GM19043 (cell line): Measurements from ENCODE around the gene GUCA2A.

ENCODE experiments used
- ATAC-seq: cut with Tn5 transposase; IDR thresholded peaks from one replicate; pipeline ENCODE4 v1.9.1; 2021; ENCODE audit warnings: low read depth; ENCODE audit not compliant: unreplicated experiment

GUCA2A gene

DNA sequence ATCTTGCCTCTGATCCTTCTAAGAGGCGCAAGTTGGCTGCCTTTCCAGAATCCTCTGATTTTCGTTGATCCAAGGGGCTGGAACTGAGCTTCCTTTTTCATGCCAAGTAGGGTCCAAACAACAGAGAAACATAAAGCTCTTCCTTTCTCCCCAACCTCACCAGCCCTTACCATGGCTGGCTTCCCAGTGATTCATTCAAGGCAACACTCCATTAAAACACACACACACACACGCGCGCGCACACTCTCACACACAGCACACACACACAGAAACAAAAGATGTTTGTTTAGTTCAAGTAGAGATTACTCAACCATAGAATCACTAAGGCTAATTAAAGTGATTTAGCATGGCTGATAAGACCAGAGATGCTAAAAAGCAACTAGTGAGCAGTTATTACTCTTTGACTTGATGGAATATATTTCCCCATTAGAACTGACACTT lies 13.0 kb upstream of the GUCA2A start:
- no peak for ATAC-seq

DNA sequence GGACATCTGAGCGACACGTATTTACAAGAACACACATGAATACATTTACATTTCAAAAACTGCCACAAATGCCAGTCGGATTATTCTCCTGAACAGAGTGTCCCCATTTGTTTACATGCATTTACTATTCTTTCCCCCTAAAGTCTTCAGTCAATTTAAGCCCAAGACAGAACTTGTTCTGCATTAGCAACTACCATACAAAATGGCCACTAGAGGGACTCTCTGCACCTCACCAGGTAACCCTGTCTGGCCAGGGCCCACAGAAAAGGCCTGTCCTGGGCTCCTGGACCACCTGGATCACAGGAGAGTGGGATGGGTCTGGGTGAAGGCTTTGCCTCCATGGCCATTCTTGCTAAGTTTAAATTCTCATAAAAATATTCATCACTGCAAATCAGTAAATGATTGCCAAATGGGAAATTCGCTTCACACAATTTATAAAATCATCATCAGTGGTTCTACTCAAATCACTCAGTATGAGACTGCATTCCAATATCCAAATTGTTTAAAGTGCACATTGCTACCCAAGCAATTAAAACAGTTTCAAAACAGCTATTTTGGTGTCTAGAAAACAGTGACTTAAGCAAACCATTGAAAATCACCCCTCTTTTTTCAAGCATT lies 12.5 kb upstream of the GUCA2A start:
- no peak for ATAC-seq

DNA sequence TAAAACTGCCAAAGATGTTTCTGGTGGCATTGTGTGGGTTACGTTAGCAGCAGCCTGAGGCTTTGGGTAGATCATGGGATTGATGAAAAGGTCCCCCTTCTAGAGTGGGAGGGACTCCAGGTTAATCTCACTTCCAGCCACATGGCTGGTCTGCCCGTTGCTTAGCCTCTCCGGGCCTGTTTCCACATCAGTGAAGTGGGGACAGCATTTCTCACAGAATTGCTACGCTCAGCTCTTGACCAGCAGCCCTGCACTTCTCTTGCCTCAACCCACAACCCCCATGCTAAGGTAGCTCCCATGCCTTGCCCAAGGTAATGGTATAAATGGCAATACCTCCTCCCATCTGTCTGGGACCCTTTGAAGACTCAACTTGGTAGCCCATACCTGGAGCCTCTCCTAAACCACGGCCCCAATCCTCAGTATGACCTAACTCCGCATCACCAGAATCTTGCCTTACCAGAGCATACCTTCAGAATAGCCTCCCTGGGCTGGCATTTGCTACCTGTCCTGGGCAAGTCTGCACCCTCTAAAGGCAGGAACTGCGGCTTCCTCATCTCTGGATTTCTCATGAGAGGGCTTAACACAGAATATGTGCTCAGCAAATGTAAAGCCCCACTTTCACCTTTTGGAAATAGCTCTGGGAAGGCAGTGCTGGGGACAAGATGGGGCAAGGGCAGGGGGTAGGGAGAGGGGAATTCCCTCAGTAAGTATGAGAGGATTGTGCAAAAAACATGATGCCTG lies 10.9 kb upstream of the GUCA2A start:
- ATAC-seq: no peak

DNA sequence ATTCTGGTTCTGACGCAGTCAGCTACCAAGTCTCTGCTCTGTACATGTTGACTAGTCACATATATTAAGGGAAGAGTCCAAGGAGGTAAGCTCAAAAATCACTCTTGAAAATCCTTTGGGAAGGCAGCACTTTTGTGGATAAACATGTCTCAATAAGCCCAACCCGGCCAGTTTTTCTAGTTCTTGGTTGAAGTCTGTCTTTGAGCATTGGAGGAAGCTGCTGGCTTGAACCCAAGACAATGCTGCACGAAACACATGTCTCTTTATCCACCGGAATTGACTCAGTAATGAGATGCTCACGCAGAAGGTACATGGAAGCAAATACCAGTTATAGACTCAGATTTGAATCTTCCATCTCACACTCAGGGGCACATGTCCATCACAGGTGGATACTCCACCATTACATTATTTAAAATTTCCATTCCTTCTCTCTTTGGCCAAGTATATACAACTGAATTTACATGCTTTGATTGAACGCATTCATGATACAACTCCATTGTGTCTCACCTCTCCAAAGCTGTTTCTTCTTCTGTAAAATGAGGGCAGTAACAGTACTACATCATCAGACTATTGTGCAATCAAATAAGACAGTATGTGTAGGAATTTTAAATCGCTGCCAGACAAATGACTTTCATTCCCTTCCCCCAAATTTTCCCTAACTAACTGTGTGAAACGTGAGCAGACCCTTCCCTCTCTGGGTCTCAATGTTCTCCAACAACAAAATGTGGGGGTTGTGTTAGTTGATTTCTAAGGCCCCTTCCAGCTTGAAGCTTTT lies 9.6 kb upstream of the GUCA2A start:
- no peak for ATAC-seq

DNA sequence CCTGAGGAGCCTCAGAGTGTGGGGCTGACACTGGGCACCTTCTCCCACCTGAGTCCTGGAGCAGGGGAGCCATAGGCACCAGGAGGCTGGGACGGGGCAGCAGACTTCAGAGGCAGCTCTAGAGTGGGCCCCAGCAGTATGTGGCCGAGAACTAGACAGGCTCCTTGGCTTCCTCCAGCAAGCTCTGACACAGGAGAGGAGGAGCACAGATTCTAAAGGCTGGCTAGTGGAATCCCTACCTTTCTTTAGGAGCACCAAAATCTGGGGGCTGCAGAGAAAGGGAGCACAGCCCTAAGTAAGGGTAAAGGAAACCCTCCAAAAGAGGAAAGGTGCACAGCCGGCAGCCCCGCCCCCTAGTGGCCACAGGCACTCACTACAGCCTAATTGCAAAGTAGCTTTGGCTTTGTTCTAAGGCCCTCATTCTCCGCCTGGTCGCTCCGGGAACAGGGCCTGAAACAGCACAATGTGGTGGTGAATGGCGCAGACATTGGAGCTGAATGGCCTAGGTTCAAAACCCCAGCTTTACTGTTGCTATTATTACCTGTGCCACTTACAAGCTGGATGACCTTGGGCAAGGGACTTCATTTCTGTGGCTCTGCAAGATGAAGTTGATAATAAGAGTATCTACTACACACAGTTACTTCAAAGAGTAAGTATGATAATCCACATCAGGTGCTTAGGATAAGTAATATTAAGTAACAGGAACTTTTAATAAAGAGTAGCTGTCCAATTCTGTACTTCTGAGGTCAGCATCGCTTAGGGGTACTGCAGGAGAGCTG lies 8.8 kb upstream of the GUCA2A start:
- no peak for ATAC-seq

DNA sequence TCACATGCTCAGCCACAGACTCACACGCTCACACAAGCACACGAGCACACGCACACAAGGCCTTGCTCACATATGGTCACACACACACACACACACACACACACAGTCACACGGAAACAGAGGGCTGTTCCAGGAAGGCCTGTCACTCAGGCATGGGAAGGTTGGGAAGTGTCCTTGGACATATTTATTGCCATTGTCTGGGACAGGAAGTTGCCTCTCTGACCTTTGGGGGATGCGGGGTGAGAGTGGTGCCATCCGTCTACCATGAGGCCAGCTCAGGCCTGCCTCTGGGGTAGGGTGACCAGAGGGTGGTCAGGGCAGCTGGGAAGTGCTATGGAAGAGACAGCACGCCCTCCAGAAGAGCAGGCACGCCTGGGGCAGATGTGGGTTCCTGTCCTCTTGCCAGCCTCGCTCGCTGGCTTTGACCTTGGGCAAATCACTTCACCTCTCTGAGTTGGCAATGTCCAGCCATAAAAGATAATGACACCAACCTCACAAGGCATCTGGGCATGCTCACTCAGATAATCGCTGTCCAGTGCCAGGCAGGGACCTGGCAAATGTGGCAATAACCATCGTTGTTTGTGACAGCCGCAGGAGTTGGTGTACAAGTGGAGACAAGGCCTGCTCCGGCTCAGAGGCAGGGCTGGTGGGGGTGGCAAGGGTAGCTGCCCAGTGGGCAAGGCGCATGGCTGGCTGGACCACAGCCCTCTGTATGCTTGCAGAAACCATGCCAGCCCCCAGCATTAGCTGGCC lies 8.0 kb upstream of the GUCA2A start:
- ATAC-seq: no peak

DNA sequence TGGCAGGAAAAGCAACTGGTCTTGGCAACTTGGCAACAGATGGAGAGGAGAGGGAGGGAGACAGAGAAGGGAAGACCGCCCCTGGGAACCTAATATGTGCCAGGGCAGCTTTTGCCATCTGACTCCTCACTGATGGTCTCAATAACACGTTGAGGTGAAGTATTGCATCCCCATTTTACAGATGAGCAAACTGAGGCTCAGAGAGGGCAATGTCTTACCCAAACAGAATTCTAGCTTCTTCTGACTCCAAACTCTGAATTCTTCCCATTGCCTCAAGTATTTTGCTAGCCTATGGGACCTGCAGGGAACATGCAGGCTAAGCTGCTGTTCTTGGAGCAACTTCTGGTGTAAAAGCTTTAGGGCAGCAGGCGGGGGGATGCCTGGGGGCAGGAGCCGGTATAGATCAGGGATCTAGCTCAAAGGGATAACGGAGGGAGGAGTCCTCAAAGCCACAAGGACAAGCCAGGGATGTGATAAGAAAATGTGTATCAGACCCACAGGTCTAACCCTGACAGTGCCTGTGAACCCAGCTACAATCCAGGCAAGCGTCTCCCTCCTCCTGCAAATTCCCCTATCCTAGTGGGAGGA lies 7.2 kb upstream of the GUCA2A start:
- no peak for ATAC-seq

DNA sequence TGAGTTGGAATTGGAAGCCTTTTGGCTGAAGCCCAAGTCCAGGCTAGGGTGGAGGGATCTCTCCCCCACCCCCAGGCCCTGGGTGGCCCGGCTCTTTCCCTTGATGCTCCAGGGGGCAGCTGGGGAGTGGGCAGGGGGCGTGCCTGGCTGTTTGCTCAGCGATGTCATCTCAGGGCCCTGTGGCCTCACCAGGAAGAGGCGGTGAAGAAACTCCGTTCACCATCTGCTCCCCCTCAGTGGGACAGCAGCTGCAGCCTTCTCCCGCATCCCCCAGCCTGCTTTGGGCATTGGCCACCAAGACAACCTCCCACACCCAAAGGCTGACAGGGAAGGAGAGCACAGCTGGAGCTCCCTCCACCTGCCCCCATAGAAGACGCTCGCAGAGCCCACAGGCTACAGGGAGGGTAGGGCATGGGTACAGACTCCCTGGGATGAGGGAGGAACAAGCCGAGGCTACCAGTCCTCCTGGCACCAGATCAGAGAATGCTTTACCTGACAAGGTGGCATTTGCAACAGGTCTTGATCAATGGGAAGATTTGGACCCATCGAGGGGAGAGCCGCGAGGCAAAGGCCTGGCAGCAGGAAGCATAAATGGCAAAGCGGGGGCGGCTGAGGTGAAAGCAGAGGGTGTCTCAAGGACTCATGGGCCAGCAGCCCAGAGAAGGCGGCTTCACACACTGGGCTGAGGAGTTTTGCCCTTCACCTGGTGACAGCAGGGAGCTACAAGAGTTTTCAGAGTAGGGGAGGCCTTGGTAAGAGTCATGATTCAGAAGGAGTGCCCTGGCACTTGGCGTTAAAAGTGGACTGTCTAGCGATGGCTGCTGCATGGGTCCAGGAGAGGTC lies 6.5 kb upstream of the GUCA2A start:
- ATAC-seq: no peak

DNA sequence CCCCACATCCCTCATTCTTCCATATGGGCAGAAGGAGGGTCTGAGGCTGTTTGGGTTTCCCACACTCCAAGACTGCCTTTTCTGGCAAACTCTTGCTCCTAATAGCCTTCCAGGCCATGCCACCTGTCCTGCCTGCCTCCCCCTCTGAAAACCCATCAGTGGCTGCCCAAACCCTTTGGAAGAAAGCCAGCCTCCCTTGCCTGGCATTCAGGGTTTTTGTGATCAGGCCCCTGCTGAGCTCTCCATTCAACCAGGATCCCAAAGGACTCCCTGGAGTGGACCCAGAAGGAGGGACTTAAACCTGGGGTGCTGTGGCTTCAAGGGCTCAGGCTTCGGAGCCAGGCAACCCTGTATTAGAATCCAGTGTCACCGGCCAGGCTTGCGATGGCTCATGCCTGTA lies 4.2 kb upstream of the GUCA2A start:
- no peak for ATAC-seq

DNA sequence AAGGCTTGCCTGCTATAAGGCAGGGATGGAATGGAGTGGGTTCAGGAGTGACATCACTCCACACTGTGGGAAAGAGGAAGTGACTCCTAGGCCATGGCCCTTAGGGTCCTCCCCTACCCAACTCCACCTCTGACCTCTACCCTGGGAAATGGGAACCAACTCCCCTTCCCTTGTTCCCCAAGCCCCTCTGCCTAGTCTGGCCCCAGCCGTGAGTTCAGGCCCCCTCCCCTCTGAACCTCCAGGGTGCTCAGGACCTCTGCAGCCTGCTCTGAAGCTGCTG lies 3.8 kb upstream of the GUCA2A start:
- no peak for ATAC-seq

DNA sequence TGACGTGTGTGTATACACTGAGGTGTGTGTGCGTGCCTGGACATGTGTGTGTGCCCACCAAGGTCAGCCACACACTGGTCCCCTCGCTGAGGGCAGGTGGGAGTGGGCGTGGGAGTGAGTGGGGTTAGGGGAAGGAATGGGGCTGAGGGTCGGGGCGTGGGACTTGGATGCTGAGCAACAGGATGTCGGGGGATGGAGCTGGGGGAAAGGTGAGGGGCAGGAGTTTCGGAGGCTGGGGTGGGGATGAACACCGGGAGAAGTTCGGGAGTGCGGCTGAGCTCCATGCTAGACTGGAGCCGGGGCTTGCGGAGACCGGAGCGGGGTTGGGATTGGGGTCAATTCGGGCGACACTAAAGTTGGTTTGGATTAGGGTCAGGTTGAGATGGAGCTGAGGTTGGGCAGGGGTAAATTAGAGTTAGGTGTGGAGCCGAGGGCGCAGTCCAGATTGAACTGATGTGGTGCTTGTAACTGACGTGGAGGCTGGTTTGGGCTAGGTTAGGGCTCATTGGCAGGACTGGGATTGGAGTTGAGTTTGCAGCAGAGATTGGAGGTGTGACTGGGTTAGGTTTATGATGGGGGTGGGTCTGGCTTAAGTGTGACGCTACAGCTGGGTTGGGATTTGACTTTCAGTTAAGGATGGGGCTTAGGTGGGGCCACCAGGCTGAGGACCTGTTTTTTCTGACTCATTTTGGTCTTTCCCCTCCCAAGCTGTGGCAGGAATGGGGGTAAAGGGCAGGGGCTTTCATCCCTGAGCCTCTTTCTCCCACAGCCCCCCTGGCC lies 3.3 kb upstream of the GUCA2A start:
- ATAC-seq: no peak

DNA sequence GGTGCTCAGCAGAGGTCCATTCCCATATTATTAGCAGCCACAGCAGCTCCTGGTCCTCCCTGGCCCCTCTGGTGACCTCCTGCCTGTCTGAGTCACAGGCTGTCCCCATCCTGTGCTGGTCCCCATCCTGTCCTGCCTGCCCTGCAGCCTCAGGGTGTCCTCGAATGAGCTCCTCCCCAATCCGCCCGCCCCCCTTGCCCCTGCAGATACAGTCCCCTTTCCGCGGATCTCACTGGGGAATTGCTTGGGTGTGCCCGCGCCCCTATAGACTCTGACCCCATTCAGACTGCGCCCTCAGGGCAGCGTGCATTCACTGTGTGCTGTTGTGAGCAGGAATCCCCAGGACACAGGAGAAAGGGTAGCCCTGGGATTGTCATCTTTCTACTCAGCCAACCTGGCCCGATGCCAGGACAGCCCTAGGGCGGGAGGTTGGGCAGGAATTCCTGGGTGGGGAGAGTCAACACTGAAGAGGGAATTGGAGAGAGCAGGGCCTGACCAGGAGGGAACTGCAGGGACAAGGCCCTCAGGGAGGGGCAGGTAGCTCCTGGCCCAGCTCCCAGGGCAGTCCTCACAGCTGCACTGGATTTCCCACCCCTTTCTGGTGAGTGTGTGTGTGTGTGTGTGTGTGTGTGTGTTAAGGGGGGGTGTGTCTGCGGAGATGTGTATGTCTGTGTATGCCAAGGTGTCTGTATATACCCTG lies 1.1 kb upstream of the GUCA2A start:
- no peak for ATAC-seq

DNA sequence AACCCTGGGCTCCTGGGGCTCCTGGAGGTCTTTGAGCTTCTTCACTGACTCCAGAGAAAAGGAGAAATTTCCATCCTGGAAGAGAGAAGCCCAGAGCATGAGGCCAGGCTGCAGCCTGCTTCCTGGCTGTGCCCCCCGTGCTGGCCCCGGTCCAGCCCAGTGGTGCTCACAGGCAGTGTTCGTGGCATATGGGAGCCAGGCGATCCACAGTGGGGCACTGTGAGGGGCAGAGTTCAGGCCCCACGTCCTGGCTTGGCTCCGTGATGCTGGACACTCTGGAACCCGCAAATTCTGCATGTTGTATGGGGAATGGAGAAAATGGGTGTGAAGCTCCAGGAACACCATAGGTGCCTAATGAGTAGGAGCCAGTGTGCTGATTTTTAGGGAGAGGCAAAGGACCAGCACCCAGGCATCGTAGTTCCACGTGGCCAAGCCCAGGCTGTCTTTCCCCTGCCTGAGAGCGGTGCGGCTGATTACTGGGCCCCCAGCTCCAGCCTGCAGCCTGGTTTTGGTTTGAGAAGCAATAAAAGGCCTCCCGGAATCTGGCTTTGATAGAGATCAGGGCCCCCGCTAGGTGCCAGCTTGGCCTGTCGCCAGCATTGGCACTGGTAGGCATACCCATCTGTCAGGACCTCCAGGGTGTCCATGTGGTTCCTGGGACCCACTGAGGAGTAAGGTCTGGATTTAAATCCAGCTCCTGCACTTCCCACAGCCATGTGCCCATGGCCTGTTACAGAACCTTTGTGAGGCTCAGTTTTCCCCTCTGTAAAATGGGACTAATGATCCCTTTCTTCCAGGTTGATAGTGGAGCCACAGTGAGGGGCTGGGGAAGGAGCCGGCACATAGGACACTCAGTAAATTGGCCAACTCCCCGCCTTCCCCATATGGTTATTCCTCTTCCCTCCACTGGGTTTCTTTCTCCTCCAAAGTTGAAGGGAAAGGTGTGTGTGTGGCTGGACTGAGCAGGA lies 725 bp downstream of the GUCA2A start:
- ATAC-seq: no peak

DNA sequence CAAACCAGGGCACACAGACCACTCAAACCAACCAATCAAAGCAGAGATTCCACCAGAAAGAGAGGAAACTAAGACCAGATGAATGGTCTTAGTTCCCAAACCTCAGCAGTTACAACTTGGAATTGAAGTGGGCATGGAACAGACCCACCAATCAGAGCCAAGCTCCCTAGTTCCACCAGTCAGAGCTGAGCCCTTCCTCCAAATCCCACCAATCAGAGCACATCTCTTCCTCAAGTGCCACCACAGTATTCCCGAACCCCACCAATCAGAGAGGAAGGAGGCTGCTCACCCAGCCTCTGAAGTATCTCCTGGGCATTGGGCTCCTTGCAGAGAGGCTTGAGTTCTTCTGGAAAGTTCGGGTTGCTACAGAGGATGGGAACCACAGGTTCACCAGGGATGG lies 1.4 kb downstream of the GUCA2A start:
- no peak for ATAC-seq

DNA sequence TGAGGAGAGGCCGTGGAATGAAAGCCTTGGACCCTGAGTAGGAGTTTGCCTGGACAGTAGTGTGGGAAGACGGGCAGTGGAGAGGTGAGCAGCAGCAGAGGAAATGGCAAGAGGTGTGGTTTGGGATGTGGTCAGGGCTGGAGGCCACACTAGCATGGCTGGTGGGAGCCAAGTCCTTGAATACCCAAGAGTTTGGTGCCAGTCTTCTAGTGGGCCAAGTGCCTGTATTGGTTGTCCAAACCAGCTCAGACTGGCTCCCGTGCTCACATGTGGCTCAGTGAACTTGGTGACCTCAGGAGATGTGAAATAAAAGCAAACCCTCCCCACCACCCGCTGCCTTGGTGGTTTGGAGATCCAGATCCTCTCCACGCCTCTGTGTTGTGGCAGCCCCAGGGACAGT lies 2.4 kb downstream of the GUCA2A start:
- ATAC-seq: no peak

DNA sequence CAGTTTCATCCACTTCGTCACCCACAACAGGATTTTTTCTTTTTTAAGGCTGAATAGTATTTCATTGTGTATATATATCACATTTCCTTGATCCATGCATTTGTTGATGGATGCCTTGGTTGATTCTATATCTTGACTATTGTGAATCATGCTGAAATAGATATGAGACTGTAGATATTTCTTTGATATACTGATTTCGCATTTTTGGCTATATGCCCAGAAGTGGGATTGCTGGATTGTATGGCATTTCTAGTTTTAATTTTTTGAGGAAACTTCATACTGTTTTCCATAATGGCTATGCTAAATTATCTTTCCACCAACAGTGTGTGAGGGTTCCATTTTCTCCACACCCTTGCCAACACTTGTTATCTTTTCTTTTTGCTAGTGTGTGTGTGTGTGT lies 6.4 kb downstream of the GUCA2A start:
- ATAC-seq: no peak

DNA sequence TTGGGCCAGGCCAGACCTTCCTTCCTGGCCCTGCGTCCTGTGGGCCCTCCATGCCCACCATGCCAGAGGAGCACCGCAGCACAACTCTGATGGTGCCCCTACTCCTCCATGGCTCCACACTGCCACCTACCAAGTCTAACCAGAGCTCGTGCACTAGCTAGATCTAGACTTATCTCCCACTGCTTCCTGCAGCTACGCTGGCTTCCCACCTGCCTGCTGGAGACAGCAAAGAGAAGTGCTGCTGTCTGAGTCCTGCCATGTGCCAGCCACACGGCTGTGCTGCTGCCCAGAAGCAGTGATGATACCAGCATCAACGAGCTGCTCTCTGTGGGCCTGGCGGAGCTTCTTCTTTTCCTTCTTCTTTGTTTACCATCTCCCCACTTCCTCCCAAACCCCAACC lies 6.9 kb downstream of the GUCA2A start:
- ATAC-seq: no peak
